ENCODE data around the gene LRIT1.
A peak's percentile ranks its signal among the peaks of the same experiment; 100 is the strongest.
"Not testable (repeated sequence)": the region's sequence is repeated elsewhere in the genome, so short reads cannot be mapped to it uniquely, and the experiment has no call there.

LRIT1 gene, protein sequence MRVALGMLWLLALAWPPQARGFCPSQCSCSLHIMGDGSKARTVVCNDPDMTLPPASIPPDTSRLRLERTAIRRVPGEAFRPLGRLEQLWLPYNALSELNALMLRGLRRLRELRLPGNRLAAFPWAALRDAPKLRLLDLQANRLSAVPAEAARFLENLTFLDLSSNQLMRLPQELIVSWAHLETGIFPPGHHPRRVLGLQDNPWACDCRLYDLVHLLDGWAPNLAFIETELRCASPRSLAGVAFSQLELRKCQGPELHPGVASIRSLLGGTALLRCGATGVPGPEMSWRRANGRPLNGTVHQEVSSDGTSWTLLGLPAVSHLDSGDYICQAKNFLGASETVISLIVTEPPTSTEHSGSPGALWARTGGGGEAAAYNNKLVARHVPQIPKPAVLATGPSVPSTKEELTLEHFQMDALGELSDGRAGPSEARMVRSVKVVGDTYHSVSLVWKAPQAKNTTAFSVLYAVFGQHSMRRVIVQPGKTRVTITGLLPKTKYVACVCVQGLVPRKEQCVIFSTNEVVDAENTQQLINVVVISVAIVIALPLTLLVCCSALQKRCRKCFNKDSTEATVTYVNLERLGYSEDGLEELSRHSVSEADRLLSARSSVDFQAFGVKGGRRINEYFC

DNA sequence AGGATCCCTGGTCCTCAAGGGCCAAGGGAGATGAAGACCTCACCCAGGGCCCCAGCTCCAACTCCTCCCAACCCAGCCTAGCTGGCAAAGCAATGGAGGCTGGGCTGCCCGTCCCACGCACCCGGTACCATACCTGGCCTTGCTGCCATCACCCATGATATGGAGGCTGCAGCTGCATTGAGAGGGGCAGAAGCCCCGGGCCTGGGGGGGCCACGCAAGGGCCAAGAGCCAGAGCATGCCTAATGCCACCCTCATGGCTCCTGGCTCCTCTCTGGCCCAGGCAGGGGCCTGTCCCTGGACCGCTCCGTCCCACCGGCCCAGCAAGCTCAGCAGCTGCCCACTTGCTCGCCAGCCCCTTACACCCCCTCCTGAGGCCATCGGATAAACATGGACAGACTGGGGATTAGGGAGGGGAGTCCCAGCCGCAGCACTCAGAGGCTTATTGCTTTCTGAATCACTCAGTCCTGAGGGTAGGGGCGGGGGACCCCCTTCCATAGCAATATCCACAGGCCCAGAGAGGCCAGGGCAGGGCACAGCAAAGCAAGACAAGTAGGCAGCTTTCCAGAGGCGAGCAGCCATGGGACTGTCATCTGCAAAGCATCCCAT is at the start of gene LRIT1:
TSS of gene LRIT1 (minus strand) at position 362 of the 606 bp plus-strand sequence. CDS start at position 255, 107 bp downstream.
- FAIRE-seq = no peak
- no peak for DNase-seq (ENCODE audit: insufficient read length, low spot score)

DNA sequence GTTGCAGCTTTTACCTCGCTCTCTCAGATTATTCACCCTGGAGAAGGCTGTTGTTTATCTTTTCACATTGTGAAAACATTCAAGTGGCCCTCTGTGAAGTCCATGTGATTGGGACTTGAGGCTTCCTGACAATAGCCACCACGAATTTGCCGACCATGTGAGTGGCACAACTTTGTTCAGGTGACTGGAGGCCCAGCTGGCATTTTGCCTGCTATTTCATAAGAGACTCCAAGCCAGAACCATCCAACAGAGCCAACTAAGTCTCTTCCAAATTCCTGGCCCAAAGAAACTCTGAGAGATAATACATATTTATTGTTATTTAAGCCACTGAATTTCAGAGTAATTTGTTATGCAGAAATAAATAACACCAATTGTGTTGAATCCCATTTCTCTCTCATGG is 48.9 kb upstream of the LRIT1 start:
- no peak for FAIRE-seq
- DNase-seq (ENCODE audit: insufficient read length, low spot score) = no peak

DNA sequence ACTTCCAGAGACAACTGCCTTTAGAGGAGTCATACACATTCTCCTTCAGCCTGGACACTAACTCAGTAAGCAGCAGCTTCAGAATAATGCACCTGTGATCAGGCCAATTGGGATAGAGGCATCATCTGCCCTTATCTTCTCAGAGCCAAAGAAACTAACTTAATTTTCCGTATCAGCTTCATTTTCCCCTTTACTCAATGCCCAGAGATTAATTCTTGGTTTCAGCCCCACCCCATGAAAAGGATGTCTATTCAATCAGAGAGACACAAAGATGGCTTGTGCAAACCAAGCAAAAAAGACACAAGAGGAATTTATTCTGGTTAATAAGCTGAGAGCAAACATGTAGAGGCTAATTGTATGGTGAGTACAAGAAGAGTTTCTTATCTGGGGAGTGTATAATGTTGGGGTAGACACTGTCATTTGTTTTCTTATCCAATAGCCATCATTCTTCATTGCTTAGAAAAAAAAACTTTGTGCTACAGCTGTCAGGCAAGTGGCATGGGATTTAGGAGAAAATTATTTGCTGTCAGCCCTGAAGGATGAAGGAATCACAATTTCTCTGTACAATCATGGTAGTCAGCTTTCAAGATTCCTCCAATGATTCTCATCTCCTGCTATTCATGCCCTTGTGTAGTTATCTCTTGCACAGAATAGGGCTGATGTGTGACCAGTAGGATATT is 48.3 kb upstream of the LRIT1 start:
- no peak for FAIRE-seq
- no peak for DNase-seq (ENCODE audit: insufficient read length, low spot score)

DNA sequence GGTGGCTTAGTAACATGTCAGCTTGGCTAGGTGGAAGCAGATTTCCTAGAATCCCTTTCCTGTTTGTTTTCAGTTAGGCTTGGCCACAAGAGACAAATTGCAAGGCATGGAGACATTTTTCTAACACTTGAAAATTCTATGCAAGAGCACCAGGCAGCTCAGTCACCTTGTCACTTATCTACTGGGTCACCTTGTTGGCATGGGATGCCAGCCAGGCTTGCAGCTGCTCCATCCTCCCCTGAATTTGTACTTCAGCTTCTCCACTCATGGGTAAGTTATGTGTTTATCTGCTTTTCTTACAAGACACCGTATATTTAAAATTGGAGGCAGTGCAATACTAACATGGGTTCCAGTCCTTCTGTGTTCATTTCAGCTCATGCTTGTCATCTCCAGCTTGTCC is 46.8 kb upstream of the LRIT1 start:
- DNase-seq (ENCODE audit: insufficient read length, low spot score) (no peak), FAIRE-seq (no peak)

DNA sequence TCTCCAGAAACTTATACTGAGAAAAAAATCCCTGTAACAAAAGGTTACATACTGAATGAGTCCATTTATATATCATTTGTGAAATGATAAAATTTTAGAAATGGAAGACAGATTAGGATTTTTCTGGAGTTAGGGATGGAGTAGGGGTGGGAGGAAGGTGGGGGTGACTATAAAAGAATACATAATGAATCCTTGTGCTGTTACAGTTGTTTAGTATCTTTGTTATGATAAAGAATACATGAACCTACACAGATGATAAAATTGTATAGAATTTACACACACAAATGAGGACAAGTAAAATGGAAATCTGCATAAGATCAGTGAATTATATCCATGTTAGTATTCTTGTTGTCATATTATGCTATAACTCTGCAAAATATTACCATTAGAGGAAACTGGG is 45.3 kb upstream of the LRIT1 start:
- DNase-seq (ENCODE audit: insufficient read length, low spot score) (no peak), FAIRE-seq (no peak)

DNA sequence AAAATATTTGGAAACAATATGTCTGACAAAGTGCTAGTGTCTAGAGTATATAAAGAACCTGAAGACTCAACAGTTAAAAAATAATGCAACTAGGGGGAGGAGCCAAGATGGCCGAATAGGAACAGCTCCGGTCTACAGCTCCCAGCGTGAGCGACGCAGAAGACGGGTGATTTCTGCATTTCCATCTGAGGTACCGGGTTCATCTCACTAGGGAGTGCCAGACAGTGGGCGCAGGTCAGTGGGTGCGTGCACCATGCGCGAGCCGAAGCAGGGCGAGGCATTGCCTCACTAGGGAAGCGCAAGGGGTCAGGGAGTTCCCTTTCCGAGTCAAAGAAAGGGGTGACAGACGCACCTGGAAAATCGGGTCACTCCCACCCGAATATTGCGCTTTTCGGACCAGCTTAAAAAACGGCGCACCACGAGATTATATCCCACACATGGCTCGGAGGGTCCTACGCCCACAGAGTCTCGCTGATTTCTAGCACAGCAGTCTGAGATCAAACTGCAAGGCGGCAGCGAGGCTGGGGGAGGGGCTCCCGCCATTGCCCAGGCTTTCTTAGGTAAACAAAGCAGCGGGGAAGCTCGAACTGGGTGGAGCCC is 38.6 kb upstream of the LRIT1 start:
- FAIRE-seq; DNase-seq (ENCODE audit: insufficient read length, low spot score): not testable (repeated sequence)

DNA sequence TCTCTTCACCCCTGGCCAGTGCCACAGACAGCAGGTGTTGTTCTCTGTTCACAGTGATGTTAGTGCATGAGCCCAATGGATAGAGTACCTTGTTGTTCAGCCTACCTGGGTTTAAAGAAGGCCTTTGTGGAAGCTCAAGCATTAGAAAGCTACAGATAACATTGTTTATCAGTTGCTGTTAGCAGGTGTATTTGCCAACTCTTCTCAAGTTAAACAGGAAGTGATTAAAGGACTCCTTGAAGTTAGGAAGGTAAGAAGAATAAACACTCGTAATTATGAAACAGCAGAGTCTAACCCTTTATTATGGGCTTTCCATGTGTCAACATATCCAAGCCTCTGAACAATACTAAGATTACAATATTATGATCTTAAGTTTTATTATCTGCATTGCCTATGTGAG is 29.4 kb upstream of the LRIT1 start:
- no peak for FAIRE-seq

DNA sequence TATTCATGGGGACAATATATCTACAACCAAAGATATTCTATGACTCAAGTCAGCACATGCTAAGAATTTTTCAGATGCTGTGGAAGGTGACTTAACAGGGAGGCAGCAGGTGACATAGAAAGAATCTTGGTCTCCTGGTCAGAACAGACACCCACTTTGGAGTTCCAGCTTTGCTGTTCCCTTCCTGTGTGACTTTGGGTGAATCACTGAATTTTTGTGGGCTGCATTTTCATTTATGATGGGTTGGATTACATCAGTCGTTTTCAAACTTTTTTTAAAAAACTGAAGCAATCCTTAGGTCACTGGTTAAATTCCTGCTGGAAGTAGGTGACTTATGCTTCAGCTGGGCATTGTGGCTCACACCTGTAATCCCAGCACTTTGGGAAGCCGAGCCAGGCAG is 28.4 kb upstream of the LRIT1 start:
- peak; percentile 9 for DNase-seq (ENCODE audit: insufficient read length, low spot score)
- no peak for FAIRE-seq

More for the DNA sequence above, 29.4 kb upstream of the LRIT1 start:
- no peak for DNase-seq (ENCODE audit: insufficient read length, low spot score)

DNA sequence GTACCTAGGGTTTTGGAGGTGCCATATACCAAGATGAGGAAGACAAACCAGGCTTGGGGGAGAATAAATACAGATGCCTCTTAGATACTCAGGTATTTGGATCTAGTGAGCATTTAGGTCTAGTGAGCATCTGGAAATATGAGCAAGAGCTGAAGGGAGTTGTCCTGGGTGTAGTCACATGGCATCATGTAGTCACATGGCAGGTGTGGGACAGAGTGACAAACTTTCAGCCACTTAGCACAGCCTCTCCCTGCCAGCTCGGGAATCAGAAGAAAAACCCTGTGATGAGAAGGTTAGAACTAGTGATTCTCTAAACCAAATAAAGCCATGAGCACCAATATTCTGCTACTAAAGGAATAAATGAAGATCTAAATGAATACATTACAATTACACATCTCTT is 27.8 kb upstream of the LRIT1 start:
- DNase-seq (ENCODE audit: insufficient read length, low spot score) (no peak), FAIRE-seq (no peak)

DNA sequence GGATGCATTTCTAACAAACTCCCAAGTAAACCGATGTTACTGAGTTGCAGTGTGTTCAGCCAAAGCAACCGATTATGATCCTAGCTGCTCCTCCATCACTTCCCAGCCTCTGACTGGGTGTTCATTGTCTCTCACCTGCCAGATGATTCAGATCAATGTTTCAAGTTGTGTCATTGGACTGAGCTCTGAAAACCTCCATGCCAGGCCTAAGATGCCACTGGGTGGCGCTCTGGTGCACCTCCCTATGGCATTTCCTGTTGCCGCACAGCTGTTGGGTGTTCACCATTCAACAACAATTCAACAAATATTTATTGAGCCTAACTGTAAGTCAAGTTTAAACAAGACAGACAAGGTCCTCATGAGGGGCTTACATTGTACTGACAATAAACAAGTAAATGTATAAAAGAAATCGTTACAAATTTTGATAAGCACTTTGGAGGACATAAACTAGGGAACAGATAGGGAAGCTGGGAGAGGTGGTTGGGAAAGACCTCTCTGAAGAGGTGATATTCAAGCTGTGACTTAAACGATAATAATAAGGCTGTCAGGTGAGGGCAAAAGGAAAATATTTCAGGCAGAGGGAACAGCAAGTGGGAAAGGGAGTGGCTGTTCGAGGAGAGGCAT is 26.3 kb upstream of the LRIT1 start:
- FAIRE-seq = no peak

DNA sequence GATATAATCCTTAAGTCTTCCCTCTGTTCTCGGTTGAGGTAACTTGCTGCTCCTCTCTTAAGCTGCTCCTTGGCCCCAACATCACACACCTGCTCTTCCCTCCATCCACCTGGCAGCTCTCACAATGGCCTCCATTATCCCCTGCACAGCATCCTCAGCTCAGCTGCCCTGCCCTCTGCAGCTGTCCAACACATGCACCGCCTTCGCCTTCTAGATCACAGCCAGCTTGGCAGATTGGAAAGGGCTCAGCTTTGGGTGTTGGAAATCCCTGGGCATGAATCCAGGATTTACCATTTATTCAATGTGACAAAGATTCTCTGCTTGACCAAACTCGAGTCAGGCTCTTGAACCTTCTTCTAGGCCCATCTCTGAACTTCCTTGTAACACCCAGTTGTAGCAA is 24.1 kb upstream of the LRIT1 start:
- FAIRE-seq = no peak
- no peak for DNase-seq (ENCODE audit: insufficient read length, low spot score)

More for the DNA sequence above, 26.3 kb upstream of the LRIT1 start:
- peak; percentile 25 for DNase-seq (ENCODE audit: insufficient read length, low spot score)

DNA sequence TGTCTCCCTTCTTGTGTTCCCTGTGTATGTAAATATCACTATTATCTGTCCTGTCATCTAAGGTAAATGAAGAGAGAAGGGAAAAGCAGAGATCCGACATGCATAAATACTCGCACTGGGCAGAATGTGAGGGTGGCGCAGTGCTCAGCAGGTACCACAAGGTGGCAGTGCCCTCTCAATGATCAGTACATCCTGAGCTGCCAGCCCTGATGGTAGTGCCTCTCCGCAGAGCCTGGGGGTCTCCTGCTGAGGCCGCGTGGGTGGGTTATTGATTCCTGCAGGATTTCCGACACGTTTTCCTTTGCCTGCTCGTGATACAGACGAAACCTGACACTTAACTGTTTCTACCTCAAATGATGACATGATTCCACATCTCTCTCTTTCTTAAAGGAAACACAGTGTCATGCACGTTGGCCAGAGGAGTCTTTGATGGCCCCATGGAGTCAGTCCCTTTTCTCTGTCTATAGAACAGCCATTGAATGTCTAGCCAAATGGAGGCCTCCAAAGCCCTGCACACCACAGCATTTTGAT is 23.3 kb upstream of the LRIT1 start:
- FAIRE-seq (peak; percentile 28), DNase-seq (ENCODE audit: insufficient read length, low spot score) (peak; percentile 60)

DNA sequence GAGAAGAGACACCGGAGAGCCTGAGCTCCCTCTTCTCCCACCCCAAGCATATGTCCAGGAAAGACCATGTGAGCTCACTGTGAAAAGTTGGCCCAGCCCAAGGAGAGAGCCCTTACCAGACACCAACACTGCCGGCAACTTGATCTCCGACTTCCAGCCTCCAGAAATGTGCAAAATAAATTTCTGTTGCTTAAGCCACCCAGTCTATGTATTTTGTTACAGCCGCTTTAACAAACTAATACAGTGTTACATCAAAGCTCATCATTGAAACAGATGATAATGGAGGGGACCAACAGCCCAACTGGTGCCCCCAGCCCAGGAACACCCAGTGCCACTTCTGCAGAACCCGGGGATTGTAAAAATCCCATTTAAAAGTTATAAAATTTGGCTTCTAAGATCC is 22.4 kb upstream of the LRIT1 start:
- FAIRE-seq (no peak), DNase-seq (ENCODE audit: insufficient read length, low spot score) (no peak)

DNA sequence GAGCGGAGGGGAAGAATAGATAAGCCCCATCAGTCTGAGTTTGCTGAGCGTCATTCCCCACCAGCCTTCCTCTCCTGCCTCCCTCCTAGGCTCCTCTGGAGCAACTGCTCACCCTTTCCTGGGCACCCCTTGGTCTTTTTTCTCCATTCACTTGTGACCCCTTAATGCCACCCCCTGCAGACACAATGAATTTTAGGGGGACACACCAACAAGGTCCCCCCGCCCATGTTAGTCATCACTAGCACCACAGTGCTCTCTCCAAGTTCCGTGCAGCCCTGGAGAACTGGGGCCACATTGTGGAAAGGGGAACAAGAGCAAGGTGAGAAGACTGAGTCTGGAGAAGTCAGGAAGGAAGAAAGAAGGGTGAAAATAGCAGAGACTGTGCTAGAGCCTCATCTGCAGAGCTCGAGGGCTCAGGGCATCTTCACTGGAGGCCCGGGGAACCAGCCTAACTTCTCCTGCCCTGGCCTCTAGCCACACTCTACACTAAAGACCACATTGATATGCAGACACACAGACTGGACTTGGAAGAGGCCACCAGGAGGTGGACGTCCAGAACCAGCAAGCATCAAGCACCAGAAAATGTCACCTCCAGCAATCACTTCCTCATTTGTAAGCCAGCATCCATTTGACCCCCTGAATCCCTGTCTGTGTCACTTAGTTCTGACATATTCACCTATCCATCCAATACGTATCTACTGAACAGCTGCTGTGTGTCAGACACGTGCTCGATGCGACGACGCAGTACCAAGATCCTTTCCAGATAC is 21.0 kb upstream of the LRIT1 start:
- no peak for FAIRE-seq
- DNase-seq (ENCODE audit: insufficient read length, low spot score) = no peak

DNA sequence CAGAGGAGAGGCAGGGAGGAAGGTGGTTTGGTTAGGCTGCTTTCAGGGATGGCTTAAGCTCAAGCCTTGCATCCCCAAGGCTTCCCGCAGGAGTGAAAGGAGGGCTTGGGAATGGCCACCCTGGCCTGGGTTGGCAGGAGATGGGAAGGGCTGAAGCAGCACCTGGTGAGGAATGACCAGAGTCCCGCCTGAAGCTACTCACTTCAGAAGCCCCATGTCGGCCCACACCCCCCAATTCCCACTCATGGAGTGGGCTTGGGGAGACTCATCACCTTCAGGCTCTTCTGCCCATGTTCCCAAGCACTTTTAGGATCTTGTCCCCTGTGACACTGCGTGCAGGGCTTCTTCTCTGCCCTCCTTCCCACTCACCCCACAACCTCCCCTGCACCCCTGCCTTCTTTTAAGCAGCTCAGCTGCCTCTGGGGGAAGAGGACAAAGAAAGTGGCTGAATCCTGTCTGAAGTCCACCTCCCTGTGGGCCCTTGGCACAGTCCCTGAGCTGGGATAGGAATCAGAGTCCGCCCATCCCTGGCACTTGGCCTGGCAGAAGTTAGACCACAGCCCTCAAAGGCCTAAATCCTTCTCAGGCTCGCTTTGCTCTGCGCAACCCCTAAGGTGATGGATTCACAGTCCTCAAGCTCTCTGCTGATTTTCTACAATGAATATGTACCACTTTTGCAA is 20.0 kb upstream of the LRIT1 start:
- DNase-seq (ENCODE audit: insufficient read length, low spot score) (no peak), FAIRE-seq (no peak)

DNA sequence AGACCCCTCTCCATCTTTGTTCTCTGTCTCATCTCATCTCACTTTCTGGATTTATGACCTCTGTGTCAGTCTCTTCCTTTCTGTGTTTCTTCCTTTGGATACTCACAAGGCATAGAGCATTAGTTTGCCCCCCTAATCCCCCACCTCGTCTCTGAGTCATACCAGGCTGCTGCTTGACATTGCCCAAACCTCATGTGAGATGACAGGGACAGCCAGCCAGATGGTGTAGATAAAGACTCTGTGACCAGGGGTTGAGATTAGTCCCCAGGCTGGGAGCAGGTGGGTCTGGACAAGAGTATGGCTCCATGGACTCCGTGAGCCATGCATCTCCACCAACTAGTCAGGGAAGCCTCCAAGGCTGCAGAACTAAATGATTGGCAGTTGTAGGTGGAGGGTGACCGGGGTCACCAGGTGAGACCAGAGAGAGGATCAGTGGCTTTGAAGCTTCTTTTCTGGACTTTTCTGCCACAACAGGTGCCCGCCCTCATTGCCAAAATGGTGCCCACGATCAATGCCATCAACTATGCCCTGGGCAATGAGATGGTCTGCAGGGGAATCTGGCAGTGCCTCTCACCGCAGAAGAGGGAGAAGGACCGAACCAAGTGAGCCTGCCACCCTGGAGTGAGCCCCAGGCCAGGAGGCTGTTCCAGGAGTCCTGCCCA is 16.8 kb upstream of the LRIT1 start:
- FAIRE-seq (no peak), DNase-seq (ENCODE audit: insufficient read length, low spot score) (no peak)

DNA sequence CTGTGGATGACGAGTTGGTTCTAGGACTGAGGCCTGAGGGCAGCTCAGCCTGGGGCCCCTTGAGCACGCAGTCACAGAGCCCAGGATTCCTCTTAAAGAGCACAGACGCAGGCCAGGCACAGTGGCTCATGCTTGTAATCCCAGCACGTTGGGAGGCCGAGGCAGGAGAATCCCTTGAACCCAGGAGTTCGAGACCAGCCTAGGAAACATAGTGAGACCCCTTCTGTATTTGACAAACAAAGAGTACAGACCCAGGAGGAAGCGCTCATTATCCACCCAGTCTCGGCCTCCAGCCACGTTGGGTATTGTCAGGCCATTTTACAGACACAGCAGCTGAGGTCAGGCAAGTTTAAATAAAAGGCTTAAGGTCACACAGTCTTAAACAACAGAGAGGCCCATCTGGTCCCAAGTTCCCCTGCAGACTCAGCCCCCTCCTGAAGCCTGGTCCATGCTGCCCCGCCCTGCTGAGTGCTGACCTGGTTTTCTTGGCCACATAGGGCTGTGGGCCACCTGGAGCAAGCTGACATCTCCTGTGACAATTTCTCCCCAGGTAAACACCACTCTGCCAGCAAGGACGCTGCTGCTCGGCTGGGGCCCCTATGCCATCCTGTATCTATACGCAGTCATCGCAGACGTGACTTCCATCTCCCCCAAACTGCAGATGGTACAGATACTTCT is 16.1 kb upstream of the LRIT1 start:
- FAIRE-seq = no peak
- DNase-seq (ENCODE audit: insufficient read length, low spot score) = no peak

Measured in HTR-8/SVneo (cell line).